C1 segment of cervical spinal cord (tissue), 14 donors: Measurements from ENCODE around the gene CHCHD6.

Experiments
- DNase-seq, 14 donors: peaks; one replicate each; lab custom pipeline; 2025; lab: John Stamatoyannopoulos, UW

Gene CHCHD6

DNA sequence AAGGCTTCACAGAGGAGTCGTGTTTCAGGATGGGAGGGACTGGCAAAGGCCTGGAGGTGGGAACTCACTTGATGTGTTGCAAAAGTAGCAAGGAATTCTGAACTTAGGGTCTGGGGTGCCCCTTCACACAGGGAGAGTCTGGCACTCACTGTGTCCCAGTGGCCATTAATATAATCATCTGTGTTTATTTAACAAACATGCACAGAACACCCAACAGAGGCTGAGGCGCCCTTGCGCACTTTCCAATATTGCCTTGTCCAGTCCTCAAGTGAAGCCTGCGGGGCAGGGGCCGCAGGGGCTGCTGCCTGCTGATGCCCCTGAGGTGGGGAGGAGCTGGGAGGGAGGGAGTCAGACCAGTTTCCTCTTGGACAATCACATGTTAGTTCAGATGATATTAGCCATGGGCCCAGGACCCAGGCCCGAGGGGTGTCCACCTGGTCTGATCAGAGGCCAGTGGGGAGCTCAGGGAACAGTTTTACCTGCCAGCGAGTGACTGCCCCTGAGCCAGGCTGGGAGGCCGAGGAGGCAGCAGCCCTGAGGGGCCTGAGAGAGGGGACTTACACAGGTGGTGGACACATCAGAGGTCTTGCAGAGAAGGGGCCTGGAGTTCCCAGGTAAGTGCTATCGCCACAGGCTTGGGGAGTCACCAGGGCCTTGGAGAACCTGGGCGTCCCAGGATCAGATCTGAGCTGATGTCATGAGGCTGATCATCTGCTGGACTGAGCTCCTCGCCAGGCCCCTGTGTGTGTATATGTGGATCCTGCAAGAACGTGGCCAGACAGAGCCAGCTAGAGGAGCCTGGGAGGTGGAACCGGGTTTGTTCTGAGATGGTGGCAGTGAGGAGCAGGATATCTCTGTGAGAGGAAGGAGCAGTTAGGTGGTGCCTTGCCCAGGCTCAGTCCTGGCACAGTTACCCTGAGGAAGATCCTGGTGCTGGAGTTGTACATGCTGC, 35.3 kb upstream of the CHCHD6 start:
- no peak for DNase-seq

DNA sequence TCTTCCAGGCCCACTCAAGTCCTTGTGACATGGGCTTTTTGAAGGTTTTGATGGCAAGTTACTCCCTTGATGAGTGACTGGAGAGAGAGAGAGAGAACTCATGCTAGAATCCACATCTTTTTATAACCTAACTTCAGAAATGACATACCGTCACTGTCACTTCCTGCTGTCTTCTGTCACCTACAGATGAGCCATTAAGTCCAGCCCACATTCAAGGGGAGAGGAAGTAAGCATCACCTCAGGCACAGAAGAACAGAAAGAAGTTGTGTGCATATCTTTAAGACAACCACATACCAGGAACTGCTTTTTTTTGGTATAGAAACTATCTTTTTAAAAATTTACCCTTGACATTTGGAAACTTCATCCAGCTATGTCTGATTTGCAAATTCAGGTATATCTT, 32.5 kb upstream of the CHCHD6 start:
- DNase-seq = no peak

DNA sequence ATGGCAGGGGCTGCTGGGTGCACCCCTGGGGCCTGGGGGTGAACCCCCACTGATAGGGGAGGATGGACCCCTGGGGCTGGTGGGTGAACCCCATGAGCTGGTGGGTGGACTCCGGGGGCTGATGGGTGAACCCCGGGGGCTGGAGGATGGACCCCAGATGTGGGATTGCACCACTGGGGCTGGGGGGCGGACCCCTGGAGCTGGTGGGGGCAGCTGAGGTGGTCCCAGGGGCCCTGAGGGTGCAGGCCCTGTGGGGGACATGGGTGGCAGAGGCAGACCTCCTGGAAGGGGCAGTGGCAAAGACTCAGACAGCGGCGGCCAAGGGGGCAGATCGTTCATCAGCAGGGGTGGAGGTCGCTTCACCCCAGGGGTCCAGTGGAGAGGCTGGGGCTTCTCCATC, 31.7 kb upstream of the CHCHD6 start:
- no peak for DNase-seq

DNA sequence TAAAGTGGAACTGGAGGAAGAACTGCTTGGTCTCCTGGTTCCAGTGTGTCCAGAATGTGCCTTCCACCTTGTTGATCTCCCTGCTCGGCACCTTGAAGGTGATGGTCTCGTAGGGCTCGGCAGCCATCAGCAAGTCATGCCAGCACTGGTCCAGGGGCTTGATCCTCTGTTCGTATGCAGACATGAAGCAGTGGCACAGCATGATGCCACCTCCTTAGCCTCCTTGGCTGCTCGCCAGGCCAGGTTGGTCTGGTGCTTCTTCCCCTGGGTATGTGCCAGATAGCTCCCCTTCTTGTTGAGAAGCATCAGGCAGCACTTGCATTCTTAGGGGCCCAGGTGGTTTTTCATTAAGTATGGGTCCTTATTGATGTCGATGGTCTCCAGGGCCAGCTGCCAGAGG, 31.3 kb upstream of the CHCHD6 start:
- no peak for DNase-seq

DNA sequence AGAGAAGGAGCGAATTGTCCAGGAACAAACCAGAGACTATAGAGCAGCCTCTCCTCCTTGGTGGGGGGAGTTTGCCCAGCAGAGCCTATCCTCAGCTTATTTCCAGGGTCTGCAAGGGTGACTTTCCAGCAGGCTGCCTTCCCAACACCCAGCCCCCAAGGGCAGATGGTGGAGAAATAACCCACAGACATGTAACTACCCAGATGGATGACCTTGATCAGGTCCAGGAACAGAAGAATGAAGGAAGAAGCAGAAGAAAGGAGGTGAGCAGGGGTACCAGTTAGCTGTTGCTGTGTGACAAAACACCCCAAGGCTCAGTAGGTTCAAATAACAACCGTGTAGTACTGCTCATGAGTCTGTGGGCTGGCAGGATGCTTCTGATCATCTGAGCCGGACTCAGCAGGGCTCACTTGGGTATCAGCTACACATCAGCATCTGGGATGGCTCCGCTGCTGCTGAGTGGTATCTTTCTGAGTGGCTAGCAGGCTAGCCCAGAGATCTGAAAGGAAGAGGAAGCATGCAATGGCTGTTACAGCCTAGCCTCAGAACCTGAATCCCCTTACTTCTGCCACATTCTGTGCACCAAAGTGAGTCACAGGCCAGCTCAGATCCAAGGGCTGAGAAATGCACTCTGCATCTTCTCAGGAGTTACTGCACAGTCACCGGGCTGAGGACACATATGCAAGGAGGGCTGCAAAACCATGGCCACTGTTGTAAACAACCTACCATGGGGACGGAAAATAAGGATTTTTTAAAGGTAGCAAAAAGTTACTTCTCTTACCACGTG, 26.9 kb upstream of the CHCHD6 start:
- no peak for DNase-seq

DNA sequence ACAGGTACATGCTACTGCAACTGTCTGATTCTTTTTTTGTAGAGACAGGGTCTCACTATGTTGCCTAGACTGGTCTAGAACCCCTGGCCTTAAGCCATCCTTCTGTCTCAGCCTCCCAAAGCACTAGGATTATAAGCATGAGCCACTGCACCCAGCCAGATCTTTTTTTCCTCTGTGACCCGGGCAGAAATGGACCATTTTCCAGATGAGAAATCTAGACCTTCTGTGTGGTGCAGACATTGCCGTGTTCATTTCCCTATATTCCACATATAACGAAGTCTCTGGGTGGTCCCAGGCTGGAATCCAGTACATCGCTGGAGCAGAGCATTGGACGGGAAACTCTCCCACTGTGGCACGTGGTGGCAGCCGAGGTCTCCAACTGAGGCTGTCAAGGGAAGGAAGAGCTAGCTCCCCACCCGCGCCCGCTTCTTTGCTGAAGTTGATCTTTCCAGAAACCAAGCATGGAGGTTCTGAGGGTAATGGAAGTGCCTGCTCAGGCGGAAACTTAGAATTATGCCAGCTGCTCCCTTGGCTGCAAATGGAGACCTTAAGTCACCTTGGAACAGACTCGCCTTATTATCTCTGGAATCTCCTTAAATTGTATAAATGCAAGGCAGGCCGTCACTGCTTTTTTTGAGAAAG, 26.1 kb upstream of the CHCHD6 start:
- DNase-seq = no peak

DNA sequence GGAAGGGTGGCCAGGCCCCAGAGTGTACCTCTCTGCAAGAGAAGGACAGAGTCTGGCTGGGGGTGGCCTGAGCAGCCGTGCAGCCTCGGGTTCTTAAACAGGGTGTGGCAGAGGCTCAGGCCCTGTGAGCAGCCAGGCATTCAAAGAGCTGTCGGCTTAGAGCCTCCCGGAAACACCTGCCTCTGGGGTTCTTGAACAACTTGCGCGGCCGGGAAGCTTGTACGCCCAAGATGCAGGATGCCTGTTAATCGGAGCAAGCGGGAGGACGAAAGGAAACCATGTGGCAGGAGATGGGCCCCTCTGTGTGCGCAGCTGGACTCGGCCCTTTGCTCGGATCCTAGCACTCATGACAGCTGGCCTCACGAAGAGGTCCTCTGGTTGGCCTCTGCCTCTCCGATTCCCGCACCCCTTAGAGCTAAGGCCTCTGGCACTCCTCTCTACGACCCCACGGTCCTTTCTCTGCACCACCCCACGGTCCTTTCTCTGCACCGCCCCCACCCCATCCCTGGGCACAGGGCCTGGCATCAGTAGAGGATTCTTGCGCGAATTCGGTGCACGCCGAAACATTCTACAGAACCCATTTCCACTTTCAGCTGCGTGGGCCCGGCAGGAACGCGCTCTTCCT, 25.2 kb upstream of the CHCHD6 start:
- no peak for DNase-seq

DNA sequence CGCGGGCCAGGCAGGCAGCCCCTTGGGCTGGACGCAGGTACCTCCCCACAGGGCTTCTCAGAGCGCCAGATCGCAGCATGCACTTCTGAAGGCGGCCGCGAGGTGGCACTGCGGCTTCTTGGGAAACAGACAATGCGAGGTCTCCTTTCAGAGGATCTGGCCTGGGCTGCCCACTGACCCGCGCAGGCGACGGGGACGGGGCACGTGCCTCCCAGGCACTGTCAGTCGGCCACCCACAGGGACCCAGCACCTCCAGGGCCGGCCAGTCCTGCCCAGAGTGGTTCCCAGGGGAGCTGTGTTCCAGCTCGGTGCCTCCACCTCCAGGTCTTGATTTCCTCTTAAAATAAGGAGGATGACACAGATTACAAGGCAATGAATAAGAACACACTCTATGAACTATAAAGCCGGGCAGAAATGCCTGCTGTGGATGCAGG, 24.7 kb upstream of the CHCHD6 start:
- DNase-seq = peak in 13 of 14 donors; percentile 14 to 80 (median 47)

DNA sequence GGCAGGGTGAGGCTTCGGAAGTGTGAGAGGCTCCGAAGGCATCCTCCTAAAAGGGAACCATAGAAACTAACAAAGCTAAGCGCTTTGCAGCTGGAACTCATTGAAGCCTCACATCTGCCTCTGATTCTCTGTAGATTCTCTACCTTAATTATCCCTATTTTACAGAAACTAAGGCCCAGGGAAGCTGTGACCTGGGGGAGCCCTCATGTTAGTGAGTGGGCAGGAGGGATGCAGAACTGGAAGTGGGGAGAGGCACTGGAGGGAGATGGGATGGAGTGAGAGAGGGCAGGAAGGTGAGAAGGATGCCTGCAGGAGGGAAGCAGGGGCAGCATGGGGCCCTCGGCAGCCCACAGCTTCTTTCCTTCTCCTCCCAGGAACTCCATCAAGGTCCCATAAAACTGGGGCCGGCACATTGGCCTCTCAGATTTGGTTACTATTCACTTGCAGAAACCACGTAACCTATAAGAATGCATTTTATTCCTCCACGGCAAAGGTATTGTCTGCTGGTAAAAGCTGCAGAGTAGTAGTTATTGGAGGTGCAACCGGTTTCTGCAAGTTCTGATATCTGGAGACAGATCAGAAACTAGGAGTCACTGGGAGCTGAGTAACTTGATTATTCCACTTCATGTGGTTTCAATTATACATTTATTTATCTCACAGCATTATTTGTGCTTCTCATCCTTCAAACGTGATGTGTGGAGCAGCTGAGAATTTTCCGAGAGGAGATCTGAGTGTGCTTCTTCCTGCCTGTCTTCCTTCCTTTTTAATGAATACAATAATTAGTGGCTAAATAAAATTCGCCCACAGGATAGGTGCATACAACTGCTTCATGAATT, 24.0 kb upstream of the CHCHD6 start:
- no peak for DNase-seq

DNA sequence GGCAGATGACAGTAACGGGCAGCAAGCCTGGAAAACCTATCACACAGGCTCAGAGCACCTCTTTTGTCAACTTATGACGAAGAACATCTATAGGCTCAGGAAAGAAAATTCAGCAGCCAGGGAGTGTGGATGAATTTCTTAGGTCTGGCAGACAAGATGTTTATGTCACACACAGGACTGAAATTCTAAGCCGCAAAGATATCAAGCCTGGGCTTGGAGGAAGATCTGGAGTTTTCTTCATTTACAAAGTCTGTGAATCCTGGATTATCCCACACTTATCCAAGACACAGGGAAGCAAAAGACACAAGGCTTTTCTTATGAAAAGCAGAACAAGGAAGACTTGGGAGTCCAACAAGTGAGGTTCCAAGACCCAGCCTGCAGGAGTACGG, 23.4 kb upstream of the CHCHD6 start:
- no peak for DNase-seq

DNA sequence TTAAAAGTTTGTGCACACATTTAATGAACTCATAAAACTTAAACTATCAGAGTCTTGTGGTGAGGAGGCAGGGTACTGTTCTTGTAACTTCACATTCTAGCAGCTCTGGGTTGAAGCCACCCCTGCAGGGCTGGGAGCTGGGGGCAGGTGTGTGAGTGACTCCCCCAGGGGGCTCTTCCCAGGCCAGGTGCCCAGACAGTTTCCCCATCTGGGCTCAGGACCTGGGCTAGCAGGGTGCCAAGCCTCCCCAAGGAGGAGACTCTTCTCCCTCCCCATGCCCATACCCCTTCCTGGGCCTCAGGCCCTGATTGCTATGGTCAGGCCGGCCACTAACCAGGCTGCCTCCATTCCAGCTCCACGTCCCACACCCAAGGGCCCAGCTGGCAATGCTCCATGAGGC, 22.0 kb upstream of the CHCHD6 start:
- no peak for DNase-seq

DNA sequence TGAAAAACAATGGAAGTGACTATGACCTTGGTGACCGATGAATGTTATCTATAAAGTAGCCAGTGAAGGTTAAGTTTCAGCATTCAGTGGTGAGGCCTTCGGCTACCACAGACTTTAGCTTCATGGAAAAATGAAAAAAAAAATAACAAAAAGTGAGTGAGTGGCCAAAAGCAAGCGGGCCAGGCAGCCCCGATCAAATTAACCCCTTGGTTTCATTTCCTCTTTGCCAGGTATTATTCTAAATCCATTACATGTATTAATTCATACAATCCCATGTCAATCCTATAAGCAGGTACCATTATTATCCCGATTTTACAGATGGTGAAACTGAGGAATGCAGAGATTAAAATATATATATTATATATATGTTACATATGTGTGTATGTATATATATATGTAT, 21.0 kb upstream of the CHCHD6 start:
- DNase-seq = no peak

DNA sequence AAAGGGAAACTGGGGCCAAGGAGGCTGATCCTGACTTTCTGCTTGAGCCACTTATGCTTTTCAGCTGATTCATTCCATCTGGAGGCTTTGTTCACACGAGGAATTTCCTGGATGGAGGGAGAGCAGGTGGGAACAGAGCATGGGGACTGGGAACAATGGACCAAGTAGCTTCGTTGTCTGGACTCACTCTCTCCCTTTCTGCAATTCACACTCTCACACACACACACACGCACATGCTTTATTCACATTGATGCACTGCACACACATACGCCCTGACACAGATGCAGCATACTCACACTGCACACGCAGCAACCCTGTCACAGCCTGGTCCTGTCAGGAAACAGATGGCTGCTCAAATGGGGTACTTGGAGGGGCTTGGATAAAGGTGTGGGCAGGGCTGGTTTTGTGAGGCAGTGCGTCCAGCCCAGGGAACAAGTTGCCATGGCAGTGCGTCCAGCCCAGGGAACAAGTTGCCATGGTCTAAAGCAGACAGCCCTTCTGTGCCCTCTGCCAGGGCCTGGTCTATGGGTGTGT, 19.8 kb upstream of the CHCHD6 start:
- no peak for DNase-seq

DNA sequence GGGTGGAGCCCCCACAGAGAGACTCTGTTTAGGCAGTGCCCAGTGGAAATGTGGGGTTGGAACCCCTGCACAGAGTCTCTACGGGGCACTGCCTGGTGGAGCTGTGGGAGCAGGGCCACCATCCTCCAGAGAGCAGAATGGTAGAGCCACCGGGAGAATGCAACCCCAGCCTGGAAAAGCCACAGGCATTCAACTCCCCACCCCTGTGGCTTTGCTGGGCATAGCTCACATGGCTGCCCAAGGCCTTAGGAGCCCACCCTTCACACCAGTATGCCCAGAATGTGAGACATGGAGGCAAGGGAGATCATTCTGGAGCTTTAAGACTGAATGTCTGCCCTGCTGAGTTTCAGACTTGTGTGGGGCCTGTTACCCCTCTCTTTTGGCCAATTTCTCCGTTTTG, 19.0 kb upstream of the CHCHD6 start:
- no peak for DNase-seq

DNA sequence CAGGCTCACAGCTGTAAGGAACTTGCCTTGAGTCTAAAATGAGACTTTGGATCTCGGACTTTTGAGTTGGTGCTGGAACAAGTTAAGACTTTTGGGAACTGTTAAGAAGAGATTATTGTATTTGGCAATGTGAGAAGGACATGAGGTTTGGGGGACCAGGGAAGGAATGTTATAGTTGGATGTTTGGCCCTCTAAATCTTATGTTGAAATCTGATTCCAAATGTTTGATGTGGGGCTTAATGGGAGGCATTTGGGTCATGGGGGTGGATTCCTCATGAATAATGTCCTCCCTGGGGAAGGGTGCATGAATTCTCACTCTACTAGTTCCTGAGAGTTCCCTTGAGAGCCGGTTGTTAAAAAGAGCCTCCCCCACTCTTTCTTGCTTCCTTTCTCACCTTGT, 18.5 kb upstream of the CHCHD6 start:
- DNase-seq = no peak

DNA sequence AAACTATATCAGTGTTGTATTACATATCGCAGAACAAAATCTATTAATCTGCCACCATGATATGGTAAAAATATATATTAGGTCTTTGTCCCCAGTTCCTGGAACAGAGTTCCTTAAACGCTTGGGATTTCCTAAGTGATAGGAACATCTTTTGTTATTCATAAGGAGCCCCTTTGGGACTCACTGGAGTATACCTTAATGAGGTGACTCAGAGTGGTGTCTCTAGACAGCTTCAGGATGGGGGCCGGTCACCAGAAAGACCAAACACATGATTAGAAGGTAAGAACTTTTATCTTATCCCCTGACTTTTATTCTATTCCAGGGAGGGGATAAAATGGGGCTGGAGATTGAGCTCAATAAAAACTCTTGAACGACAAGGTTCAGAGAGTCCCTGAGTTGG, 12.3 kb upstream of the CHCHD6 start:
- DNase-seq = no peak

DNA sequence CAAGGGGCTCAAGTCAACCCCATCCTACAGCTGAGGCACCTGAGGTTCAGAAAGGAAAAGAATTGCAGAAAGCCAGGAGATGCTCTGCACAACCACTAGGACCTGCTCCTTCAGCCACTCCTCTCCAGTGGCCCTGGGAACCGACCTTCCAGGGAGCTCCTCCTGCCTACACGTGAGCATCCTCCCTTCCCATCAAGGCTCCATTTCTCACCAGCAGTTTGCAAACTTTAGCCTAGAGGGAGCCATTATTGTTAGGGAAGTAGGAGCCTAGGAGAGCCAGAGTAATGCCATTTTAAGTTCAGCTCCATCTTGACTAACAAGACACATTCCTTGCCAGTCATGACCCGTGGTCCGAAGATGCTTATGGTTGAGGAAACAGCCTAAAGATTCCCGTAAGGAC, 11.2 kb upstream of the CHCHD6 start:
- DNase-seq = no peak

DNA sequence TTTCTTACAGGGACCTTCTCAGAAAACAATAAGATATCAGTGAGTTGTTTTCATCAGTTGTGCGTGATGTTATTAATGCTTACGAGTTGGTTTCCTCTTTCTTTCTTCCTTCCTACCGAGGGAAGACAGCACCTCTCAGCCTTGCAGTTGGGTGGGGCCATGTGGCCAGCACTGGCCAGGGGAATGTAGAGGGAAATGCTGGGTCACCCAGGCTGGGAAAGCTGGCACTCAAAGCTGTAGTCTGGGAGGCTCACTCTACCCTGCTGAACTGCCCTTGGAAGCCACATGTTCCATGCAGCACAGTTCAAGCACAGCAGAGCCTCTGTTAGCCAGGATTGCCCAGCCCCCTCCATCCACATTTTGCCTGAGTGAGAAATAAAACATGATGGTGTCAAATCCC, 10.1 kb upstream of the CHCHD6 start:
- no peak for DNase-seq

DNA sequence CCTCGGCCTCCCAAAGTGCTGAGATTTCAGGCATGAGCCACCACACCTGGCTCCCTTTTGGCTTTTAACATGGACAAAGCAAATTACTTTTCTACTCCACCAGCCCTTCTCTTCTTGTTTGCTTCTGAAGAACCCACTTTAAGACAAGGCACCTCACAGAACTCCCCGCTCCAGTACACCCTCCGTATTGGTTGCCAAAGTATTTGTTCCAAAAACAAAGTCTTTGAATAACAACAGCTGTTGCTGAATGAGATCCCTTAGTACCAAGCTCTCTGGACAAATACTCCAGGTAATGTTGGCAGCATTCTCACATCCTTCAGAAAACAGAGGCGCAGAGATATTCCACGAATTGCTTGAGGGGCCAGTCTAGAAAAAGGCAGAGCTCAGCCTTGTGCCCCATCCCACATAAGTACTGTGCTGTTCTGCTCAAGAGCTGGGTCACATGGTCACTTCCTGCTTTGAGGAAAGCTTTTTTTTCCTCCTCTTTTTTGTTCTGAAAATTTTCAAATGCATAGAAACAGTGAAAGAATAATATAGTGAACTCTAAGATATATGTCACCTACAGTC, 7.3 kb upstream of the CHCHD6 start:
- DNase-seq = no peak

DNA sequence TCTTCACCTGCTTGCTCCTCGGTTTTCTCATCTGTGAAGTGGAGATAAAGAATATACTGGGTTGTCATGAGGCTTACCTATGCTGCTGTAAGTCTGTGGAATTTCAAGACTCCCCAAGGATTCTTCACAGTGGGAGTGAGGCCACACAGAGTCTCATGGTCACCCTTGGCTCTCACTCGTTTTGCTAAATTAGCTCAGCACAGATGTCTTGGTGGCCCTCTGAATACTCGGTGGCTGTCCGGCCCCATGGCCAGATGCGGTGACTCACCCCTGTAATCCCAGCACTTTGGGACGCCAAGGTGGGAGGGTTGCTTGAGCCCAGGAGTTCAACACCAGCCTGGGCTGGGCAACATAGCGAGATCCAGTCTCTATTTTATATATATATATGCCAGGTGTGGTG, 5.0 kb upstream of the CHCHD6 start:
- no peak for DNase-seq
